Natural killer cell (primary cell): ENCODE data around the gene GFOD1. TPM values are rescaled to one million over a fixed set of nuclear protein-coding genes. Genes with fewer than 3 reads are reported as not detected.

ENCODE experiments used
- ATAC-seq, 3 donors: fragments of 150-1000 bp in 2 of 3; fragments of 200-7000 bp in 1 of 3; cut with Tn5 transposase; 1 replicate in 1 of 3; 2 replicates in 2 of 3; pipeline ENCODE4 v1.10.0; 2021; ENCODE audit warnings: mild to moderate bottlenecking in 2 of 3, moderate library complexity in 2 of 3
- DNase-seq, 2 donors: peaks; one replicate each; pipeline versions ENCODE4 v3.0.0 to v3.0.0-alpha.2; 2013 to 2021; ENCODE audit warnings: mixed read lengths in 1 of 2
- H3K27ac ChIP-seq: one replicate; pipeline ENCODE4 v1.5.1; 2013; ENCODE audit warnings: mild to moderate bottlenecking, low read length
- H3K27me3 ChIP-seq: one replicate; pipeline ENCODE4 v1.6.1; 2013; ENCODE audit warnings: low read length; ENCODE audit not compliant: control insufficient read depth, insufficient read depth
- H3K36me3 ChIP-seq: one replicate; pipeline ENCODE4 v1.6.1; 2013; ENCODE audit warnings: low read length; ENCODE audit not compliant: control insufficient read depth, insufficient read depth
- H3K4me1 ChIP-seq: one replicate; pipeline ENCODE4 v1.6.1; 2013; ENCODE audit warnings: low read length; ENCODE audit not compliant: control insufficient read depth, insufficient read depth
- H3K4me3 ChIP-seq: one replicate; pipeline ENCODE4 v1.5.1; 2013; ENCODE audit warnings: low read length
- H3K9me3 ChIP-seq: one replicate; pipeline ENCODE4 v1.6.1; 2013; ENCODE audit warnings: low read length; ENCODE audit not compliant: control insufficient read depth, insufficient read depth
- H3K27ac Mint-ChIP-seq, 2 donors: one replicate each; pipeline ENCODE4 v1.8.0; 2022; ENCODE audit warnings: mild to moderate bottlenecking in 2 of 2, mixed read lengths in 2 of 2, moderate library complexity in 1 of 2
- H3K27me3 Mint-ChIP-seq, 2 donors: one replicate each; pipeline ENCODE4 v1.8.0; 2022; ENCODE audit warnings: low read depth in 2 of 2, mixed read lengths in 2 of 2
- H3K36me3 Mint-ChIP-seq: one replicate; pipeline ENCODE4 v1.8.0; 2022; ENCODE audit warnings: mixed read lengths
- H3K4me1 Mint-ChIP-seq, 2 donors: one replicate each; pipeline ENCODE4 v1.8.0; 2022; ENCODE audit warnings: mixed read lengths in 2 of 2
- H3K4me3 Mint-ChIP-seq: one replicate; pipeline ENCODE4 v1.8.0; 2022; ENCODE audit warnings: mild to moderate bottlenecking, moderate library complexity, mixed read lengths
- H3K9me3 Mint-ChIP-seq, 2 donors: one replicate each; pipeline ENCODE4 v1.8.0; 2022; ENCODE audit warnings: mixed read lengths in 2 of 2
- CTCF ChIP-seq: fragments of 200-600 bp; IDR thresholded peaks from one replicate; pipeline ENCODE4 v1.8.0; 2022; ENCODE audit warnings: antibody characterized with exemption
- WGBS: methylation state at CpG from one replicate; pipeline ENCODE4 v1.1.7; 2013; ENCODE audit warnings: missing lambda C conversion rate; ENCODE audit not compliant: insufficient coverage; 5-methylcytosine and 5-hydroxymethylcytosine counted together
- intact Hi-C: fragments of 100-400 bp; cut with micrococcal nuclease; formaldehyde crosslinking; loops from one replicate; pipeline ENCODE4 v1.14.2; 2022
- total RNA-seq, 4 donors: library from RNA; stranded (reverse); fragments of 120-200 nt in 1 of 4; gene quantifications; one replicate each; pipeline versions ENCODE4 v1.2.3 to v1.2.4, GENCODE V29; 2013 to 2022

GFOD1 gene
- total RNA-seq, 3 donors from 2014 or later (not counting 1 experiment from before 2014, with no cell fraction given): 59.7 to 74.5 (median 71.2) TPM

GRCh38 chr6:13468839-13469238 is 18.6 kb downstream of the GFOD1 start:
- no peak overlapping the region for H3K4me3 Mint-ChIP-seq
- Histone ChIP-seq H3K36me3 (peaks cover 12% of the 10 kb centered on the region), H3K9me3 (no peaks in the 10 kb centered on the region), H3K4me3 (no peak overlapping the region), H3K4me1 (peaks cover 50% of the 10 kb centered on the region), H3K27me3 (no peaks in the 10 kb centered on the region), H3K27ac (no peak overlapping the region)
- no peak for TF ChIP-seq CTCF
- H3K27me3 Mint-ChIP-seq: no peaks in the 10 kb centered on the region
- no peaks in the 10 kb centered on the region for H3K9me3 Mint-ChIP-seq
- peaks cover 91 to 93% of the 10 kb centered on the region in 2 donors for H3K4me1 Mint-ChIP-seq
- H3K36me3 Mint-ChIP-seq: no peaks in the 10 kb centered on the region
- 100% methylated on average over 1 of the region's 1 CpG for WGBS
- DNase-seq (no peak), ATAC-seq (no peak)
- intact Hi-C loops: loop anchor here (2.0 to 5.0 kb wide), 2 partner anchors 16 to 42 kb away; no protein-coding TSS in a partner anchor
- peak overlapping the region; percentile 64 to 79 for H3K27ac Mint-ChIP-seq

- peaks cover 12% of the 10 kb centered on the region for H3K36me3 ChIP-seq
- no peaks in the 10 kb centered on the region for H3K9me3 ChIP-seq
- no peaks in the 10 kb centered on the region for H3K27me3 ChIP-seq
- Mint-ChIP-seq H3K4me3 (peak overlapping the region; percentile 13), H3K27me3 (no peaks in the 10 kb centered on the region), H3K9me3 (no peaks in the 10 kb centered on the region), H3K4me1 (peaks cover 83 to 86% of the 10 kb centered on the region in 2 donors), H3K27ac (peak overlapping the region; percentile 24 to 88), H3K36me3 (no peaks in the 10 kb centered on the region)
- peaks cover 51% of the 10 kb centered on the region for H3K4me1 ChIP-seq
- TF ChIP-seq CTCF: no peak
- ATAC-seq (no peak), DNase-seq (no peak)
- H3K4me3 ChIP-seq: no peak overlapping the region
- H3K27ac ChIP-seq: no peak overlapping the region
- intact Hi-C loops: loop anchor here (5.0 kb wide), 1 partner anchor 40 kb away; no protein-coding TSS in a partner anchor
- WGBS: 65% methylated on average over 3 of the region's 3 CpGs
Measured at GRCh38 chr6:13467216-13467600, 20.2 kb downstream of the GFOD1 start.

- TF ChIP-seq CTCF: no peak
- no peaks in the 10 kb centered on the region for H3K27me3 Mint-ChIP-seq
- Histone ChIP-seq H3K4me1 (peaks cover 58% of the 10 kb centered on the region), H3K9me3 (no peaks in the 10 kb centered on the region), H3K27me3 (no peaks in the 10 kb centered on the region), H3K27ac (peak overlapping the region; percentile 43), H3K36me3 (peaks cover 12% of the 10 kb centered on the region), H3K4me3 (no peak overlapping the region)
- DNase-seq (no peak), ATAC-seq (peak; percentile 58 to 76 (median 60))
- 56% methylated on average over 6 of the region's 6 CpGs for WGBS
- H3K9me3 Mint-ChIP-seq: no peaks in the 10 kb centered on the region
- peak overlapping the region; percentile 13 for H3K4me3 Mint-ChIP-seq
- peak overlapping the region; percentile 24 to 88 for H3K27ac Mint-ChIP-seq
- H3K4me1 Mint-ChIP-seq: peaks cover 85 to 87% of the 10 kb centered on the region in 2 donors
- H3K36me3 Mint-ChIP-seq: no peaks in the 10 kb centered on the region
- intact Hi-C loops: loop anchor here (1.0 to 5.0 kb wide), 2 partner anchors 11 to 39 kb away; no protein-coding TSS in a partner anchor
Measured at GRCh38 chr6:13466304-13467215, 20.8 kb downstream of the GFOD1 start.
